Measurements from ENCODE around the gene ATP8B4.

Gene ATP8B4

GRCh38 chr15:49881433-49881832 lies 237.6 kb downstream of the ATP8B4 start:
- H3K4me3 ChIP-seq (ENCODE audit: low read depth in 1 of 2, low read length in 2 of 2): no peak overlapping the region
- H3K27me3 ChIP-seq (ENCODE audit: insufficient read depth, low read length, poor library complexity): no peaks in the 10 kb centered on the region
- ATAC-seq (ENCODE audit: insufficient read depth, low read depth) (no peak), DNase-seq (no peak)
- no peaks in the 10 kb centered on the region for H3K79me2 ChIP-seq (ENCODE audit: insufficient read depth, low read length)
- TF ChIP-seq EZH2 (IDR thresholded peaks at IDR 0.05; ENCODE audit: borderline replicate concordance, low read depth, low read length, severe bottlenecking) (no peak), CTCF (IDR thresholded peaks at IDR 0.05; ENCODE audit: borderline replicate concordance, extremely low read depth, low read length, poor library complexity, severe bottlenecking) (no peak)
- no peaks in the 10 kb centered on the region for H3K36me3 ChIP-seq (ENCODE audit: insufficient read depth, low read length)
- no peak overlapping the region for H3K9ac ChIP-seq (ENCODE audit: low read depth, low read length)
- no peaks in the 10 kb centered on the region for H4K20me1 ChIP-seq (ENCODE audit: insufficient read depth, low read length)
- no peak overlapping the region for H3K27ac ChIP-seq (ENCODE audit: low read length)
- no peaks in the 10 kb centered on the region for H3K4me1 ChIP-seq (ENCODE audit: insufficient read depth, low read length)
- no peaks in the 10 kb centered on the region for H3K9me3 ChIP-seq (ENCODE audit: insufficient read depth, low read length, severe bottlenecking)
- no peak overlapping the region for H3K4me2 ChIP-seq (ENCODE audit: insufficient read depth, low read length)
- H2AFZ ChIP-seq (ENCODE audit: low read depth, low read length): no peak overlapping the region

DNA sequence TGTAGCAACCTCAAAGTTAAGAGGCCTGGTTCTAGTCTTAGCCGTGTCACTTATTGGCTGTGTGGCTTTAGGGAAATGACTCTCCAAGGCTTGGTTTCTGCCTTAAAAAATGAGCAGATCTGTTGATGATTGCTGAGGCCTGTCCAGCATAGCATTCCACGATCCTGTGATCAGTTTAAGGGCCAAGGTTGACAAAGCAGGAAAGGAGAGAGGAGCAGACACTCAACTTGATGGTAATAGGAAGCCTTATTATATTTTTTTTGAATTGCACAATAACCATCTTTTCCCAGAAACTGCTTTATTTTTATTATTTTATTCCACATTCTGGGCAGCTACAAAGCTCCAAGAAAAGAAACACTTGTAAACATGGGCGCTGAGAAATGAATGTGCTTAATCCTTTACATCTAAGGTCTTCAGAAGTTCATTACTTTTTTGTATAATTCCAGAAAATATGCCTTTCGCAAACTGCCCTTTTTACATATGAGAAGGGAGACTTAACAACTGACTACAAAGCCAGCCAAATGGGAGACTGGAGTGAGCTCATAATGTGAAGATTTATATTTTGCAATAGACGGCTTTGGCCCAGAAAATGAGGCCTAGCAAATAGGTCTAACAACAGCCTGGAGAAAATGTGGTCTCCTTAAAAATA lies 241.0 kb downstream of the ATP8B4 start:
- ATAC-seq (ENCODE audit: insufficient read depth, low read depth) (no peak), DNase-seq (no peak)
- H3K27ac ChIP-seq (ENCODE audit: low read length): no peak overlapping the region
- H4K20me1 ChIP-seq (ENCODE audit: insufficient read depth, low read length): no peaks in the 10 kb centered on the region
- no peak overlapping the region for H3K4me3 ChIP-seq (ENCODE audit: low read depth in 1 of 2, low read length in 2 of 2)
- H3K79me2 ChIP-seq (ENCODE audit: insufficient read depth, low read length): no peaks in the 10 kb centered on the region
- H3K4me1 ChIP-seq (ENCODE audit: insufficient read depth, low read length): no peaks in the 10 kb centered on the region
- no peaks in the 10 kb centered on the region for H3K9me3 ChIP-seq (ENCODE audit: insufficient read depth, low read length, severe bottlenecking)
- H3K27me3 ChIP-seq (ENCODE audit: insufficient read depth, low read length, poor library complexity): no peaks in the 10 kb centered on the region
- no peak overlapping the region for H3K4me2 ChIP-seq (ENCODE audit: insufficient read depth, low read length)
- no peak overlapping the region for H2AFZ ChIP-seq (ENCODE audit: low read depth, low read length)
- no peak overlapping the region for H3K9ac ChIP-seq (ENCODE audit: low read depth, low read length)
- TF ChIP-seq CTCF (IDR thresholded peaks at IDR 0.05; ENCODE audit: borderline replicate concordance, extremely low read depth, low read length, poor library complexity, severe bottlenecking) (no peak), EZH2 (IDR thresholded peaks at IDR 0.05; ENCODE audit: borderline replicate concordance, low read depth, low read length, severe bottlenecking) (no peak)
- no peaks in the 10 kb centered on the region for H3K36me3 ChIP-seq (ENCODE audit: insufficient read depth, low read length)

DNA sequence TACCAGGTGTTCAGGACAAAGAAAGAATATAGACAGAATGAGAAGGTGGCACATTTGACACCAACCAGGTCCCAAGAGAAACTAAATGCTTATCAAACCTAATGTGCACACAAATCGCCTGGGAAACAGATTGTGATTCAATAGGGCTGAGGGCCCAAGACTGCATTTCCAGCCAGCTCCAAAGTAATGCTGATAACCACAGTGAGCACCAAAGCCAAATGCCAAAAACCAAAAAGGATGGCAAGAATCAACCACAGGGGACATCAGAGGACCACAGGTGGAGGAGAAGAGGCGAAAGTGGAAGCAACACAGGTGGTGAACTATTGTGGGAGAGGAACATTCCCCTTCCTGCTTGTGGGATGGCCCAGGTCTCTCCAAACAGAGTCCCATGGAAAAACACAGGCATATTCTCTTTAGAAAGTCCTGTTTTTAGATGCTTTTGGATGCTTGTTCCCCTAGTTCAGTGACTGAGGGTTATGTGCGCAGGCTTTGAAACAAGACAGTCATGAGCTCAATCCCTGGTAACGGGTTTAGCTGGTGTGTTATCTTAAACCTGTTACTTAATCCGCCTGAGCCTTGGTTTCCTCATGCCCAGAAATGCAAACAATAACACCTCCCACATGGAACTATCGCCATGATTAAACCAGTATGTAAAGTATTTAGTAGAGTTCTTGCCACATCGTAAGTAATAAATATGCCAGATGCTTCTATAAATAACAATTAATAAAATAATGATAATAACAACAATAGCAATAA lies 241.7 kb downstream of the ATP8B4 start:
- H3K27me3 ChIP-seq (ENCODE audit: insufficient read depth, low read length, poor library complexity): no peaks in the 10 kb centered on the region
- H3K9me3 ChIP-seq (ENCODE audit: insufficient read depth, low read length, severe bottlenecking): no peaks in the 10 kb centered on the region
- no peak overlapping the region for H3K4me3 ChIP-seq (ENCODE audit: low read depth in 1 of 2, low read length in 2 of 2)
- no peaks in the 10 kb centered on the region for H3K4me1 ChIP-seq (ENCODE audit: insufficient read depth, low read length)
- no peak overlapping the region for H2AFZ ChIP-seq (ENCODE audit: low read depth, low read length)
- H3K79me2 ChIP-seq (ENCODE audit: insufficient read depth, low read length): no peaks in the 10 kb centered on the region
- TF ChIP-seq EZH2 (IDR thresholded peaks at IDR 0.05; ENCODE audit: borderline replicate concordance, low read depth, low read length, severe bottlenecking) (no peak), CTCF (IDR thresholded peaks at IDR 0.05; ENCODE audit: borderline replicate concordance, extremely low read depth, low read length, poor library complexity, severe bottlenecking) (no peak)
- ATAC-seq (ENCODE audit: insufficient read depth, low read depth) (no peak), DNase-seq (no peak)
- no peaks in the 10 kb centered on the region for H3K36me3 ChIP-seq (ENCODE audit: insufficient read depth, low read length)
- no peak overlapping the region for H3K9ac ChIP-seq (ENCODE audit: low read depth, low read length)
- H3K27ac ChIP-seq (ENCODE audit: low read length): no peak overlapping the region
- H3K4me2 ChIP-seq (ENCODE audit: insufficient read depth, low read length): no peak overlapping the region
- H4K20me1 ChIP-seq (ENCODE audit: insufficient read depth, low read length): no peaks in the 10 kb centered on the region

Data from DND-41 (cell line).